ENCODE results near the gene KRTAP4-11. TPM values are rescaled to one million over a fixed set of nuclear protein-coding genes. Genes with fewer than 3 reads are reported as not detected.
"Not testable (repeated sequence)": the region's sequence is repeated elsewhere in the genome, so short reads cannot be mapped to it uniquely, and the experiment has no call there.

The KRTAP4-11 gene
- polyA plus RNA-seq, 10 donors: not detected

- DNase-seq: not testable (repeated sequence)
These were observed 5.8 kb upstream of the KRTAP4-11 start, which contains the start of gene KRTAP4-12 for GRCh38 chr17:41123991-41124371. KRTAP4-12 (minus strand) TSS chr17:41124182; CDS start chr17:41124122, 60 bp downstream.

GRCh38 chr17:41123292-41123990 is 5.3 kb upstream of the KRTAP4-11 start:
- not testable (repeated sequence) for DNase-seq

GRCh38 chr17:41121742-41122141 is 3.6 kb upstream of the KRTAP4-11 start:
- no peak for DNase-seq

GRCh38 chr17:41119696-41120690 is 1.8 kb upstream of the KRTAP4-11 start:
- not testable (repeated sequence) for DNase-seq

- DNase-seq: no peak
These were observed 548 bp upstream of the KRTAP4-11 start for GRCh38 chr17:41118721-41119120.

GRCh38 chr17:41116297-41116696 is 1.9 kb downstream of the KRTAP4-11 start:
- DNase-seq: no peak

- no peak for DNase-seq
These were observed 6.9 kb downstream of the KRTAP4-11 start for GRCh38 chr17:41111151-41111885.

GRCh38 chr17:41108728-41109386 is 9.3 kb downstream of the KRTAP4-11 start:
- DNase-seq: not testable (repeated sequence)

DNA sequence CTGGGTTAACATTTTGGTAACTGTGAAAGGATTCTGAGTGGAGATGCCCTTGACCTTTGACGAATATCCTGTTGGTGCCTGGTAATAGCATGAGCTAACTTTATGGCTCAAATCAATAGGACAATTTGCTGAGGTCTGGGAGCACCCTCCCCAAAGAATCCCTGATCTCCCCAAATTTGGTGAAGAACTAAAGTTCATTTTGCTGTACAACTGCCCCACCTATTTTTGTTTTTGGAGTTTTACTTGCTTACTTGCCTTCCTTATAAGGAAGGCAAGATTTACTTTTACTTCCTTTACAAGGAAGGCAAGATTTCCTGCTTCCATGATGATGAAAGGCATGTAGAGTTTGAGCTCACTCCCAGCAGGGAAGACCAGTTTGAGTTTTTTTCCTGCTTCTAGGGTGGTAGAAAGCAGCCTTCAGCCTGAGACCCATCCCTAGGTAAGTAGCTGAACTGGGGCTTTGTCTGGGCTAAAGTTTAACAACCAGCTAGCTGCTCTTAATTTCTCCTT is 10.2 kb downstream of the KRTAP4-11 start:
- DNase-seq: no peak

- DNase-seq: not testable (repeated sequence)
These were observed 12.8 kb downstream of the KRTAP4-11 start, which contains the start of gene KRTAP4-9 for GRCh38 chr17:41105347-41105746. KRTAP4-9 (plus strand) TSS chr17:41105389; CDS start chr17:41105389, 0 bp downstream.

DNA sequence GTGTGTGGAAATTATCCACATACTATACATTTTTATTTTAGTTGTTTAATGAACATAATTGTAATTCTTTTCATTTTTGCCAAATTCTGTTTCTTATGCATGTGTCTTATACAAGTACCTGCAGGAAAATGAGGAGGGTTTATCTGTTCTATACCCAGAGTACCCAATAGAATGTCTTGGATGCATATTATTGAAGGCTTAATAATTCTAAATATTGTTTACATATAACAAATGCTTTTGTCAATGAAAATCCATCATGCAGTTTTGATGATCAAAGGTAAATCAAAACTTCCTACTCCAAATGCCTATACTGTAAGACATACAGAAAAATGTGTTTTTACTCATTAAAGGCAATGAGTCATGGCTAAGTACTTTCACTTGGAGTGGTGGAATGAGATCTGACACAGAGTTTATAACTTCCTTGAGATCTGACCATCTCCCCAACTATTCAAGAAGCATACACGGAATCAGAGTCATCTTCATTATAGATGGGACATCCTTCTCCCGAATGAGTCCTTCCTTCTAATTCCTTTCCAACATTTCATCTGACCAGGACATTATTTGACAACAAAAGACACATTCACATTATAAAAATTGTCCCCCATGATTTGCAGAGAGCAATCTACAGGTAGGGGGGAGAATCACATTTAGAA is 13.7 kb downstream of the KRTAP4-11 start:
- DNase-seq: peak in 1 of 3 donors; percentile 61

DNA sequence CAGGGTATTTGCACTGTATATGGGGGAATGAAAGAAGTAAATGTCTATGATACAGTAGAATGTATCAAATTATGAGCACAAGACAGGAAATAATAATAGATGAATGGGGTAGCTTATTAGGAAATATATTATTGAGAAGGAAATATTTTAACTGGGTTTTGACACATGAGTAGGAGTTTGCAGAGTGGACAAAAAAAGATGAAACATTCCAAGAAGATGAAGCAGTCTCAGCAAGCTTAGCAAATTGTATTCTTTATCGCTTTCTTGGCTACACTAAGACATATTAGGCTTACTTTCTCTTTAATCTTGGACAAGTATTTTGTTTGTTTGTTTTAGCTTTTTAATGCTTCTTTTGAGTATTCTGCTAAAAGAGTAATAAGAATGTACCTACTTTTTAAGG is 14.3 kb downstream of the KRTAP4-11 start:
- DNase-seq: no peak

- no peak for DNase-seq
These were observed 16.4 kb downstream of the KRTAP4-11 start, which contains the start of gene KRTAP4-16 for GRCh38 chr17:41101586-41102259. KRTAP4-16 (minus strand) TSS chr17:41102209; CDS start chr17:41102209, 0 bp downstream.

DNA sequence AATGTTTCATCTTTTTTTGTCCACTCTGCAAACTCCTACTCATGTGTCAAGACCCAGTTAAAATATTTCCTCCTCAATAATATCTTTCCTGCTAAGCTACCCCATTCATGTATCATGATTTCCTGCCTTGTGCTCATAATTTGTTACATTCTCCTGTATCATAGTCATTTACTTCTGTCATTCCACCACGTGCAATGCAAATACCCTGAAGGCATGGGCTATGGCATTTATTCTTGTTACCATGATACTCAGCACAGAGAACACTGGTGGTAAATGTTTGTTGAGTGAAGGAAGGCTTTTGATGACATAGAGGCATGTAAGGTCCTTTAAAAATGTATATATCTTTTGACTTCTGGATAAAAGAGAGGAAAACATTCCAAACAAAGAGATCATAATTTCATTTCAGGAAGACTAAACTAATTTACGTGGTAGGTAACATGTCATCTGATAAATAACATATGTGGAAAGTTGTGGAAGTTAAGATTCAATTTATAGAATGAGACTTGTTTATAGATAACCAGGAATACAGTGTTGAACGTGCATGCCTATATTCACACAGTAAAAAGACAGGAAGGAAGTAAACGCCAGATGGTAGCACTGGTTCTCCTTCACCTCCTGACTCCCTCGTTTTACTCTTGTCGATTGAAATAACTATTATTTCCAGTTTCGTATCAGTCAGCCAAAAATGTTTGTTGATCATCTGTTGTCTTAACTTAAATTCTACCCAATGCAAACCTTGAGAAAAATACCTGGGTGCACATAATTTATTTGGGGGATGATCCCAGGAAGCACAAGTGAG is 18.3 kb downstream of the KRTAP4-11 start:
- DNase-seq: peak in 1 of 3 donors; percentile 70

- no peak for DNase-seq
These were observed 19.7 kb downstream of the KRTAP4-11 start for GRCh38 chr17:41098481-41098880.

DNA sequence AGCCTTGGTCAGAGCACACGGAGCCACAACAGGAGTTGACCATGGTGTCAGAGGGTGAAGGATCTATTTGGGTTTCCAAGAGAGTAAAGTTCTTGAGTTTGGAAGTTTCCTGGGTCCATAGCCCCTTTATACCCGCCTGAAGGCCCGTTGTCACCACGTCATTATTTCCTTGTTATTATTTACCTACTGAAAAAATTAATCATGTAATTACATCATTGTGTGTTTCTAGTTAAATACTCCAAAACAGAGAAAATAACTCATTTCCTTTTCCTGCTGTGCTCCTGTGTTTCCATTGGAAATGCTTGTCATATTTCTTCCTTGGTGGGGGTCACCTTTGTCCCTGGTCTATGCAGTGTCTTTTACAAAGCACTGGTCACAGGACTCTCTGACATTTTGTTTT is 20.1 kb downstream of the KRTAP4-11 start, which contains the start of gene KRTAP4-8:
TSS of gene KRTAP4-8 (minus strand) at position 101 of the 400 bp plus-strand sequence. CDS start at position 43, 58 bp downstream.
- no peak for DNase-seq

- no peak for DNase-seq
These were observed 22.1 kb downstream of the KRTAP4-11 start for GRCh38 chr17:41096055-41096454.

- not testable (repeated sequence) for DNase-seq
These were observed 29.3 kb downstream of the KRTAP4-11 start for GRCh38 chr17:41088760-41089352.

Data from muscle of back (tissue), 11 donors.